IMR-90 (cell line): ENCODE data around the gene TICAM1. TPM values are rescaled to one million over a fixed set of nuclear protein-coding genes. Genes with fewer than 3 reads are reported as not detected.
A peak's percentile ranks its signal among the peaks of the same experiment; 100 is the strongest.

Experiments used
- ATAC-seq: fragments of 200-7000 bp; cut with Tn5 transposase; 2 replicates; pipeline ENCODE4 v1.9.1; 2020; ENCODE audit warnings: low read depth, mild to moderate bottlenecking, moderate library complexity
- BruUV-seq: library from RNA; stranded (reverse); fragments of 400-500 nt; replicated peaks from 2 replicates; lab custom pipeline; 2021; lab: Mats Ljungman, UMichigan
- CTCF ChIA-PET: fragments of 300-600 bp; formaldehyde crosslinking; extraction: SDS; loops from one replicate; lab custom pipeline; 2021; ENCODE audit warnings: antibody characterized with exemption; lab: Yijun Ruan, JAX
- POLR2A ChIA-PET: fragments of 300-600 bp; sonication (Branson Sonifier 250); formaldehyde crosslinking; loops from one replicate; lab custom pipeline; 2022; ENCODE audit warnings: antibody characterized with exemption; ENCODE audit not compliant: unreplicated experiment; lab: Charles Lee
- DNase-seq: peaks from one replicate; pipeline ENCODE4 v3.0.0; 2013
- H2AFZ ChIP-seq: replicated peaks from 2 replicates; pipeline ENCODE3; 2013; ENCODE audit warnings: low read length, mild to moderate bottlenecking; ENCODE audit not compliant: poor library complexity
- H2AK5ac ChIP-seq: 2 replicates; pipeline ENCODE4 v1.6.1; 2013; ENCODE audit warnings: low read depth, low read length, inconsistent platforms
- H2AK9ac ChIP-seq: replicated peaks from 2 replicates; pipeline ENCODE3; 2013; ENCODE audit warnings: mild to moderate bottlenecking, low read depth, low read length, moderate library complexity; ENCODE audit not compliant: poor library complexity
- H2BK120ac ChIP-seq: 2 replicates; pipeline ENCODE4 v1.6.1; 2013; ENCODE audit warnings: low read depth, low read length, inconsistent platforms
- H2BK15ac ChIP-seq: 3 replicates; pipeline ENCODE4 v1.6.1; 2013; ENCODE audit warnings: low read depth, low read length, inconsistent platforms
- H2BK20ac ChIP-seq: 2 replicates; pipeline ENCODE4 v1.6.1; 2013; ENCODE audit warnings: low read depth, mild to moderate bottlenecking, inconsistent platforms, low read length, moderate library complexity
- H2BK5ac ChIP-seq: 2 replicates; pipeline ENCODE4 v1.6.1; 2013; ENCODE audit warnings: mild to moderate bottlenecking, low read depth, low read length, inconsistent platforms; ENCODE audit not compliant: poor library complexity, severe bottlenecking
- H3K14ac ChIP-seq: replicated peaks from 2 replicates; pipeline ENCODE4 v1.6.1; 2013; ENCODE audit warnings: low read depth, low read length, inconsistent platforms
- H3K18ac ChIP-seq: 2 replicates; pipeline ENCODE4 v1.6.1; 2013; ENCODE audit warnings: low read depth, low read length, control low read depth
- H3K23ac ChIP-seq: 2 replicates; pipeline ENCODE4 v1.6.1; 2013; ENCODE audit warnings: low read depth, low read length, inconsistent platforms
- H3K27ac ChIP-seq: 2 replicates; pipeline ENCODE4 v1.5.1; 2013; ENCODE audit warnings: mild to moderate bottlenecking, control low read depth, low read length; ENCODE audit not compliant: insufficient read depth
- H3K27me3 ChIP-seq: 2 replicates; pipeline ENCODE4 v1.6.1; 2013; ENCODE audit warnings: low read length; ENCODE audit not compliant: control insufficient read depth, insufficient read depth
- H3K36me3 ChIP-seq: 2 replicates; pipeline ENCODE4 v1.6.1; 2013; ENCODE audit warnings: low read length, mixed read lengths; ENCODE audit not compliant: control insufficient read depth, insufficient read depth
- H3K4ac ChIP-seq: 2 replicates; pipeline ENCODE4 v1.6.1; 2013; ENCODE audit warnings: low read depth, low read length, inconsistent platforms
- H3K4me1 ChIP-seq: 2 replicates; pipeline ENCODE4 v1.6.1; 2013; ENCODE audit warnings: low read length, mixed read lengths; ENCODE audit not compliant: control insufficient read depth, insufficient read depth
- H3K4me2 ChIP-seq: 2 replicates; pipeline ENCODE4 v1.6.1; 2013; ENCODE audit warnings: low read depth, mild to moderate bottlenecking, control low read depth, low read length, moderate library complexity
- H3K4me3 ChIP-seq: 2 replicates; pipeline ENCODE4 v1.5.1; 2013; ENCODE audit warnings: low read depth, mild to moderate bottlenecking, control low read depth, low read length, moderate library complexity; ENCODE audit not compliant: insufficient read depth
- H3K56ac ChIP-seq: 2 replicates; pipeline ENCODE4 v1.6.1; 2013; ENCODE audit warnings: low read length, inconsistent platforms; ENCODE audit not compliant: insufficient read depth; ENCODE audit errors: extremely low read depth
- H3K79me1 ChIP-seq, 2 experiments: 2 replicates each; pipeline ENCODE4 v1.6.1; 2013; ENCODE audit warnings: low read length in 2 of 2, inconsistent platforms in 1 of 2, low read depth in 1 of 2
- H3K9ac ChIP-seq: 2 replicates; pipeline ENCODE4 v1.6.1; 2013; ENCODE audit warnings: low read depth, low read length, control low read depth
- H3K9me1 ChIP-seq: 2 replicates; pipeline ENCODE4 v1.6.1; 2013; ENCODE audit warnings: low read length, inconsistent platforms; ENCODE audit not compliant: insufficient read depth
- H3K9me3 ChIP-seq: 2 replicates; pipeline ENCODE4 v1.6.1; 2013; ENCODE audit warnings: low read length; ENCODE audit not compliant: control insufficient read depth, insufficient read depth
- H4K20me1 ChIP-seq: 2 replicates; pipeline ENCODE4 v1.6.1; 2013; ENCODE audit warnings: low read length, inconsistent platforms; ENCODE audit not compliant: insufficient read depth
- H4K5ac ChIP-seq: 2 replicates; pipeline ENCODE4 v1.6.1; 2013; ENCODE audit warnings: mild to moderate bottlenecking, low read depth, low read length, control low read depth
- H4K8ac ChIP-seq, 2 experiments: 2 replicates each; pipeline ENCODE4 v1.6.1; 2013; ENCODE audit warnings: low read depth in 2 of 2, low read length in 2 of 2, control low read depth in 1 of 2, inconsistent platforms in 1 of 2
- H4K91ac ChIP-seq: 2 replicates; pipeline ENCODE4 v1.6.1; 2013; ENCODE audit warnings: low read depth, low read length, inconsistent platforms; ENCODE audit not compliant: insufficient read depth
- BHLHE40 ChIP-seq: fragments of 150-350 bp; IDR thresholded peaks from 2 replicates; pipeline ENCODE4 v1.6.1; 2016; ENCODE audit warnings: mild to moderate bottlenecking, low read depth, low read length
- CEBPB ChIP-seq: IDR thresholded peaks from 2 replicates; pipeline ENCODE4 v1.6.1; 2012; ENCODE audit warnings: low read depth, low read length, improper control_type of control experiment
- CHD1 ChIP-seq: IDR thresholded peaks from 2 replicates; pipeline ENCODE4 v1.6.1; 2012; ENCODE audit warnings: low read depth, low read length, improper control_type of control experiment
- CTCF ChIP-seq: conservative IDR thresholded peaks from 2 replicates; pipeline ENCODE4 v1.5.1; 2012; ENCODE audit warnings: mild to moderate bottlenecking, low read depth, low read length, improper control_type of control experiment
- FOS ChIP-seq: fragments of 150-350 bp; IDR thresholded peaks from 2 replicates; pipeline ENCODE4 v1.6.1; 2016; ENCODE audit warnings: low read depth, low read length
- MAZ ChIP-seq: IDR thresholded peaks from 2 replicates; pipeline ENCODE4 v1.6.1; 2012; ENCODE audit warnings: low read depth, mild to moderate bottlenecking, low read length, improper control_type of control experiment, moderate library complexity, borderline replicate concordance
- MXI1 ChIP-seq: IDR thresholded peaks from 2 replicates; pipeline ENCODE4 v1.6.1; 2012; ENCODE audit warnings: low read depth, mild to moderate bottlenecking, low read length, moderate library complexity, borderline replicate concordance
- NFE2L2 ChIP-seq: fragments of 150-350 bp; IDR thresholded peaks from 2 replicates; pipeline ENCODE4 v1.6.1; 2016; ENCODE audit warnings: low read depth, mild to moderate bottlenecking, low read length
- POLR2A ChIP-seq: IDR thresholded peaks from 2 replicates; pipeline ENCODE4 v1.6.1; 2012; ENCODE audit warnings: mild to moderate bottlenecking, low read depth, low read length
- RCOR1 ChIP-seq: IDR thresholded peaks from 2 replicates; pipeline ENCODE4 v1.6.1; 2012; ENCODE audit warnings: mild to moderate bottlenecking, low read length, improper control_type of control experiment; ENCODE audit not compliant: insufficient replicate concordance
- RFX5 ChIP-seq: IDR thresholded peaks from 2 replicates; pipeline ENCODE4 v1.8.0; 2012; ENCODE audit warnings: low read depth, mild to moderate bottlenecking, low read length, moderate library complexity
- SMC3 ChIP-seq: fragments of 150-350 bp; IDR thresholded peaks from 2 replicates; pipeline ENCODE4 v1.6.1; 2016; ENCODE audit warnings: low read depth, mild to moderate bottlenecking, antibody characterized with exemption, low read length, moderate library complexity
- WGBS, 2 experiments: methylation state at CpG; one replicate each; pipeline versions ENCODE4 v1.1.5 to v1.1.7; 2013; ENCODE audit warnings: missing lambda C conversion rate in 2 of 2; ENCODE audit not compliant: insufficient read length in 1 of 2; ENCODE audit errors: extremely low coverage in 2 of 2; 5-methylcytosine and 5-hydroxymethylcytosine counted together
- dilution Hi-C: fragments of 300-500 bp; cut with HindIII; formaldehyde crosslinking; loops from one replicate; pipeline ENCODE4 v1.14.3; 2018; ENCODE audit warnings: low sequenced_read_pairs; ENCODE audit not compliant: unreplicated experiment
- in situ Hi-C: fragments of 300-500 bp; cut with MboI; formaldehyde crosslinking; loops from 3 replicates; pipeline ENCODE4 v1.14.3; 2019; ENCODE audit warnings: low sequenced_read_pairs, inconsistent platforms, mixed read lengths
- intact Hi-C: fragments of 100-400 bp; cut with micrococcal nuclease; formaldehyde crosslinking; loops from 2 replicates; pipeline ENCODE4 v1.10.0; 2022
- polyA plus RNA-seq, 3 experiments: library from polyadenylated mRNA; depleted of rRNA; stranded (reverse); fragments of >200 nt; gene quantifications; 2 replicates each; pipeline ENCODE4 v1.2.3, GENCODE V29; 2012; ENCODE audit warnings: low replicate concordance in 1 of 3
- total RNA-seq: library from RNA; depleted of rRNA; stranded (reverse); fragments of >200 nt; gene quantifications from 2 replicates; pipeline ENCODE4 v1.2.3, GENCODE V29; 2012

TICAM1 gene
- total and polyA plus RNA-seq, 2 of the 4 experiments (the other 2 are of a cell fraction): 0.90 to 9.2 TPM

- POLR2A ChIA-PET: no interaction called here
- Histone ChIP-seq H3K9me3 (peaks cover 3% of the 10 kb centered on the region; the same call in 1 of the 2 replicates), H3K36me3 (no peaks in the 10 kb centered on the region), H3K4ac (no peak overlapping the region), H2AFZ (peak overlapping the region; percentile 21), H4K91ac (no peak overlapping the region), H3K4me2 (no peak overlapping the region), H3K27ac (no peak overlapping the region), H3K9ac (no peak overlapping the region), H3K4me3 (no peak overlapping the region), H3K14ac (no peak overlapping the region), H2BK5ac (no peak overlapping the region), H3K23ac (no peak overlapping the region), H4K8ac (no peak overlapping the region), H3K56ac (no peak overlapping the region), H3K9me1 (no peaks in the 10 kb centered on the region), H2AK5ac (no peak overlapping the region), H2BK120ac (no peak overlapping the region), H3K4me1 (no peaks in the 10 kb centered on the region), H3K79me1 (no peaks in the 10 kb centered on the region), H2BK15ac (no peak overlapping the region), H3K18ac (no peak overlapping the region), H2BK20ac (no peak overlapping the region), H4K5ac (no peak overlapping the region), H3K27me3 (peaks cover 7% of the 10 kb centered on the region; the same call in 1 of the 2 replicates), H4K20me1 (peaks cover 8% of the 10 kb centered on the region), H2AK9ac (no peak overlapping the region)
- intact Hi-C loops: no loop called here
- DNase-seq (no peak), ATAC-seq (no peak)
- in situ Hi-C loops: no loop called here
- no TSS peak for BruUV-seq
- dilution Hi-C loops: no loop called here
- CTCF ChIA-PET: no interaction called here
- no peak for TF ChIP-seq RCOR1
- no peak for TF ChIP-seq SMC3
- no peak for TF ChIP-seq CEBPB
- TF ChIP-seq NFE2L2: no peak
- no peak for TF ChIP-seq RFX5
- TF ChIP-seq MAZ: no peak
- TF ChIP-seq POLR2A: no peak
- no peak for TF ChIP-seq FOS
- no peak for TF ChIP-seq BHLHE40
- TF ChIP-seq CTCF: no peak
- no peak for TF ChIP-seq CHD1
- no peak for TF ChIP-seq MXI1
- WGBS, 2 experiments: 73% methylated on average over 2 of the region's 9 CpGs; no CpG with 5 or more reads in 1 of the 2 experiments
Observed at GRCh38 chr19:4773047-4773640, 58.4 kb downstream of the TICAM1 start.
